ENCODE measurements around the gene MPC2. TPM values are rescaled to one million over a fixed set of nuclear protein-coding genes. Genes with fewer than 3 reads are reported as not detected.

The MPC2 gene
- total RNA-seq, 1 experiment from 2014 or later, result 32.9 TPM

DNA sequence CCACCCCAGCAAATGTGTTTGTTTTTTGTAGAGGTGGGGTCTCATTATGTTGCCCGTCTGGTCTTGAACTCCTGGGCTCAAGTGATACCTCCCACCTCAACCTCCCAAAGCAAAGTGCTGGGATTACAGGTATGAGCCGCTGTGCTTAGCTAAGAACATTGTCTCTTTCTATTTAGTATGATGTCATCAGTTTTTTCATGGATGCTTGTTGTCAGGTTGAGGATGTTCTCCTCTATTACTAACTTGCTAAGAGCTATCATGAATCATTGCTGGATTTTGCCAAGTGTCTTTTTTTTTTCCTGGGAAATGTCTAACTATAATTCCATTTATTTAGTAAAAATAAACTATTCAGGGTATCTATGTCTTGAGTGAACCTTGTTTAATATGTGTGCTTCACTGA lies 19.0 kb upstream of the MPC2 start:
- no peaks in the 10 kb centered on the region for H3K27me3 Mint-ChIP-seq (ENCODE audit: low read depth)

More for the DNA sequence above, 19.0 kb upstream of the MPC2 start:
- Histone ChIP-seq H2BK120ac (ENCODE audit: low read depth, low read length, poor library complexity, severe bottlenecking) (no peak overlapping the region), H2BK5ac (ENCODE audit: insufficient read length, low read length) (no peak overlapping the region), H3K4me1 (ENCODE audit: insufficient read depth, low read length) (no peaks in the 10 kb centered on the region), H3K9me3 (ENCODE audit: control insufficient read depth, low read depth, low read length) (no peaks in the 10 kb centered on the region), H2AK5ac (ENCODE audit: insufficient read length, low read length) (no peak overlapping the region), H3K27me3 (ENCODE audit: insufficient read depth, low read length) (no peaks in the 10 kb centered on the region), H2BK12ac (ENCODE audit: insufficient read length, low read depth, low read length) (no peak overlapping the region), H3K79me1 (ENCODE audit: insufficient read depth, low read depth, low read length, poor library complexity, severe bottlenecking) (no peaks in the 10 kb centered on the region), H3K18ac (ENCODE audit: insufficient read length, low read depth, low read length) (no peak overlapping the region), H4K91ac (ENCODE audit: insufficient read length, low read depth, low read length) (no peak overlapping the region), H2AFZ (ENCODE audit: low read length) (no peak overlapping the region), H3K56ac (ENCODE audit: insufficient read length, low read depth, low read length) (no peak overlapping the region), H3K23ac (ENCODE audit: insufficient read length, low read depth, low read length) (no peak overlapping the region), H3K79me2 (ENCODE audit: insufficient read depth, low read length) (no peaks in the 10 kb centered on the region), H3K4ac (ENCODE audit: low read depth, low read length) (no peak overlapping the region), H3K9ac (ENCODE audit: extremely low read depth, insufficient read length, low read length) (no peak overlapping the region), H2BK20ac (ENCODE audit: low read depth, low read length, poor library complexity, severe bottlenecking) (no peak overlapping the region), H3K23me2 (ENCODE audit: insufficient read length, low read depth, low read length, poor library complexity, severe bottlenecking) (no peaks in the 10 kb centered on the region), H3T11ph (ENCODE audit: low read length) (no peak overlapping the region), H3K27ac (ENCODE audit: insufficient read length, low read depth, low read length) (no peak overlapping the region), H4K8ac (replicated peaks; ENCODE audit: insufficient read length, low read depth, low read length) (no peak overlapping the region), H4K20me1 (ENCODE audit: control insufficient read depth, insufficient read depth, insufficient read length) (no peaks in the 10 kb centered on the region), H2BK15ac (ENCODE audit: low read depth, low read length) (no peak overlapping the region), H3K14ac (ENCODE audit: insufficient read depth, low read length) (no peak overlapping the region), H4K5ac (ENCODE audit: insufficient read length, low read depth, low read length) (no peak overlapping the region), H3K4me2 (ENCODE audit: insufficient read depth, insufficient read length, low read length) (no peak overlapping the region)
- peaks cover 20 to 48% (median 38%) of the 10 kb centered on the region in 3 experiments; a peak in 6 of 7 replicates for H3K36me3 Mint-ChIP-seq (ENCODE audit: insufficient read depth in 1 of 3, low read depth in 3 of 3)
- DNase-seq, result no peak
- H3K4me1 Mint-ChIP-seq, result no peaks in the 10 kb centered on the region
- no peak overlapping the region for H3K27ac Mint-ChIP-seq
- no peaks in the 10 kb centered on the region for H3K9me3 Mint-ChIP-seq
- no peak for TF ChIP-seq CTCF (conservative IDR thresholded peaks at IDR 0.05)
- H3K4me3 Mint-ChIP-seq, result no peak overlapping the region
- WGBS (ENCODE audit: extremely low coverage, insufficient read length, low lambda C conversion rate), result no CpG with 5 or more reads among the region's 2 CpGs

Measured in H9 (cell line).